Kidney epithelial cell (primary cell): Measurements from ENCODE around the gene MSANTD2. TPM values are rescaled to one million over a fixed set of nuclear protein-coding genes. Genes with fewer than 3 reads are reported as not detected.

ENCODE experiments used
- DNase-seq: peaks from one replicate; pipeline ENCODE4 v3.0.0-alpha.2; 2010; ENCODE audit warnings: low read depth
- H3K27me3 ChIP-seq: 2 replicates; pipeline ENCODE4 v1.6.0; 2011; ENCODE audit warnings: low read length; ENCODE audit not compliant: control insufficient read depth, insufficient read depth
- H3K36me3 ChIP-seq: 2 replicates; pipeline ENCODE4 v1.5.1; 2011; ENCODE audit warnings: low read length; ENCODE audit not compliant: control insufficient read depth, insufficient read depth
- H3K4me3 ChIP-seq: 2 replicates; pipeline ENCODE4 v1.5.1; 2011; ENCODE audit warnings: low read depth, mild to moderate bottlenecking, control low read depth, low read length
- total RNA-seq: library from RNA; depleted of rRNA; stranded (reverse); fragments of >200 nt; gene quantifications from 2 replicates; pipeline ENCODE4 v1.2.3, GENCODE V29; 2015
- TF ChIP-seq, protein P1 (sequence below): IDR thresholded peaks from 2 replicates; pipeline ENCODE4 v1.5.1; 2011; ENCODE audit warnings: mild to moderate bottlenecking, moderate library complexity, low read length, control low read depth, inconsistent platforms; ENCODE audit not compliant: insufficient read depth, poor library complexity, severe bottlenecking

MSANTD2 gene
- total RNA-seq, 1 donor from 2014 or later, result 16.0 TPM

DNA sequence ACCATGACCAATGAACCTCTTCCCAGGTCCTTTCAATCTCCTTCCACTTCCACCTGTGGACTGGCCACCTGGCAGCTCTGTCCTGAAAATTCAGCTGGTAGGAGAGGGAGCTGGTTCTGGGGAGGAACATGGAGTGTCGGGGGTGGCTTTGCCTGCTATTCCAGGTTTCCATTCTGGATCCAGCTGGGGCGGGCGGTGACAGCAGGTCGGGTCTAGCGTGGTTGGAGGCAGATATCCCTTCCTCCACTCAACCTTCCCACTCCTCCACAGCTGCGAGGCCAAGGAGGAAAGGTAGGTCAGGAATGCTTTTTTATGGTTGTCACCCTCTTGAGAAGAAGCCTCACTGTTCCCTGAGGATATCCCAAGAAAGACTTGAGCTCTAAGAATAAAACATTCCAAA lies 57.2 kb downstream of the MSANTD2 start:
- TF ChIP-seq, protein P1, sequence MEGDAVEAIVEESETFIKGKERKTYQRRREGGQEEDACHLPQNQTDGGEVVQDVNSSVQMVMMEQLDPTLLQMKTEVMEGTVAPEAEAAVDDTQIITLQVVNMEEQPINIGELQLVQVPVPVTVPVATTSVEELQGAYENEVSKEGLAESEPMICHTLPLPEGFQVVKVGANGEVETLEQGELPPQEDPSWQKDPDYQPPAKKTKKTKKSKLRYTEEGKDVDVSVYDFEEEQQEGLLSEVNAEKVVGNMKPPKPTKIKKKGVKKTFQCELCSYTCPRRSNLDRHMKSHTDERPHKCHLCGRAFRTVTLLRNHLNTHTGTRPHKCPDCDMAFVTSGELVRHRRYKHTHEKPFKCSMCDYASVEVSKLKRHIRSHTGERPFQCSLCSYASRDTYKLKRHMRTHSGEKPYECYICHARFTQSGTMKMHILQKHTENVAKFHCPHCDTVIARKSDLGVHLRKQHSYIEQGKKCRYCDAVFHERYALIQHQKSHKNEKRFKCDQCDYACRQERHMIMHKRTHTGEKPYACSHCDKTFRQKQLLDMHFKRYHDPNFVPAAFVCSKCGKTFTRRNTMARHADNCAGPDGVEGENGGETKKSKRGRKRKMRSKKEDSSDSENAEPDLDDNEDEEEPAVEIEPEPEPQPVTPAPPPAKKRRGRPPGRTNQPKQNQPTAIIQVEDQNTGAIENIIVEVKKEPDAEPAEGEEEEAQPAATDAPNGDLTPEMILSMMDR, result no peak

DNA sequence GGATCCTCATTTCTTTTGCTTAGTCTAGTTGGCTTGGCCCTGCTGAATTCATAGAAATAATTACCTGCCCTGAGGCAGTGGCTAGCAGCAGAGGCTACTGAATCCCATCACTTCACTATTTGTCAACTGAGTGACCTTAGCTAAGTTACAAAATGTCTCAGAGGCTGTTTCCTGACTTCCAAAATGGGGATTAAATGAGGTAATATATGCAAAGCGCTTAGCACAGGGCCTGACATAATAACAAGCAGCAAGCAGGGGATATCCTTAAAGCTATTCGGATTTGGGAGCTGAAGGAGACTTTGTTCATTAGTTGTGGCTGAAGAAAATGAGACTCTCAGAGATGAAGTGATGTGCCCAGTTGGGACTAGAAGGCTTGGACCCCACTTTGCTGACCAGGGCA lies 57.7 kb downstream of the MSANTD2 start:
- DNase-seq, result no peak
- Histone ChIP-seq H3K36me3 (no peaks in the 10 kb centered on the region), H3K27me3 (peaks cover 37% of the 10 kb centered on the region), H3K4me3 (no peak overlapping the region)
- TF ChIP-seq, protein P1, result no peak

More for the DNA sequence above, 57.2 kb downstream of the MSANTD2 start:
- no peak for DNase-seq
- H3K4me3 ChIP-seq, result no peak overlapping the region
- H3K27me3 ChIP-seq, result peaks cover 32% of the 10 kb centered on the region
- H3K36me3 ChIP-seq, result no peaks in the 10 kb centered on the region

DNA sequence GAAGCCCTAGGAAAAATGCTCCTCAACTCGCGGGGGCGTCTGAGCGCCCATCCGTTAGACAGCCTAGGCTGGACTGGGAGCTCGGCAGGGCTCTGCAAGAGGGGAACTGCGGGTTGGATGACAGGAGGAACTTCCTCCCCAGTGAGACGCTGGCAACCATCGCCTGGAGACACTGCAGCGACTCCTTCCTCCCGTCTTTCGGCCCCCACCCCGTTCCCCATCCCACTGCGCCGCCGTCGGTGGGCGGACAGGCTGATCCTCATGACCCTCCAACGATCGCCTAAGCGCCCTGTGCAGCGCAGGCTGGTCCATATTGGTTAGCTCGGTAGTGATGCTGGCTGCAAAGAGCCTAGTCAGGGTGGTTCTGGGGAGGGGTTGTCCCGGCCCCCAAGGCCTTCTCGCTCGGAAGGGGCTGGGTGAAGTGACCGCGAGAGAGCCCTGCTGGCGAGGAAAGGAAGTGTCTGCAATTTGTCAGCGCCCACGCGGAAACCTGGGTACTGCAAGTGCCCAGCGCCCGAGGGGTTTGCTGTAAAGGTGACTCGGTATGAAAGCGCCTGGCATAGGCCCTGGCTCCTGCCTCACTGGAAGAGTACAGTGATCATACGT lies 59.8 kb downstream of the MSANTD2 start:
- TF ChIP-seq, protein P1, result peak; percentile 48
- DNase-seq, result no peak
- peak overlapping the region; percentile 44 for H3K4me3 ChIP-seq
- peaks cover 39% of the 10 kb centered on the region for H3K27me3 ChIP-seq
- no peaks in the 10 kb centered on the region for H3K36me3 ChIP-seq

DNA sequence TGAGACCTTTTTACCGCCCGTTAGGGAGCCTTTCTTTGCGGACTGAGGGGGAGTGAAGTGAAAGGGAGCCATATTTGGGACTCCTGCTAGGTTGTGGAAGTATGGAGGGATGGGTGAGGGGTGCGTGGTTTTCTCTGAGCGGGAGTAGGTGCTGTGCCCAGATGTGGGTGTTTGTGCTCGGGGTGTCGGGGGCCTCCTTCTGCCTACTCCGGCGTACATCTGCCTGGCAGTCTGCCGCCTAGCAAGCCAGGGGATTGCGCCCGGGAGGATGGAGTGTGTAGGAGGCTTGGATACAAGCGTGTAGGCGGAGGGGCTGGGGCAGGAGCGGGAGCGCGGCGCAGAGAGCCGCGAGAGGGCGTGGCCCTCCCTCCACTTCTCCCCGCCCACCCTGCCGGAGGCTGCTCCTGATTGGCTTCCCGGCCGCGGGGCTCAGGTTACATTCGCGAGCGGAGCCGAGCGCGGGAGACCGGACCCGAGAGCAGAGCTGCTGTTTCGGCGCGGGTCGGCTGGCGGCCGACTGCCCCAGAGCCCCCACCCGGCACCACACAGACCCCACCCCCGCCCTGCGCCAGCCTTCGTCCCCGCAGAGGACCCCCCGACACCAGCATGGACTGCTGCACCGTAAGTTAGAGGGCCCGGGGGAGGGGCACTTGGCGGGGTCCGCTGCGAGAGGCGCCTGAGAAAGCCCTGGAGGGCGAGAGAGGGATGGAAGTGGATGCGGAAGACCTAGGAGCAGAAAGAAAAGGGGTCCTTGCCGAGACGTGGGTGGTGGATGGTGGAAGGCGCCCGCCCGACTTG lies 60.5 kb downstream of the MSANTD2 start, which contains the start of gene NRGN:
Gene NRGN, plus strand, starts transcription at position 464 of the 798 bp plus-strand sequence. Its CDS starts 143 bp downstream, at position 607.
- no peaks in the 10 kb centered on the region for H3K36me3 ChIP-seq
- no peak for DNase-seq
- peaks cover 32% of the 10 kb centered on the region for H3K27me3 ChIP-seq
- H3K4me3 ChIP-seq, result peak within 1 kb of the TSS; percentile 44
- TF ChIP-seq, protein P1, result no peak

DNA sequence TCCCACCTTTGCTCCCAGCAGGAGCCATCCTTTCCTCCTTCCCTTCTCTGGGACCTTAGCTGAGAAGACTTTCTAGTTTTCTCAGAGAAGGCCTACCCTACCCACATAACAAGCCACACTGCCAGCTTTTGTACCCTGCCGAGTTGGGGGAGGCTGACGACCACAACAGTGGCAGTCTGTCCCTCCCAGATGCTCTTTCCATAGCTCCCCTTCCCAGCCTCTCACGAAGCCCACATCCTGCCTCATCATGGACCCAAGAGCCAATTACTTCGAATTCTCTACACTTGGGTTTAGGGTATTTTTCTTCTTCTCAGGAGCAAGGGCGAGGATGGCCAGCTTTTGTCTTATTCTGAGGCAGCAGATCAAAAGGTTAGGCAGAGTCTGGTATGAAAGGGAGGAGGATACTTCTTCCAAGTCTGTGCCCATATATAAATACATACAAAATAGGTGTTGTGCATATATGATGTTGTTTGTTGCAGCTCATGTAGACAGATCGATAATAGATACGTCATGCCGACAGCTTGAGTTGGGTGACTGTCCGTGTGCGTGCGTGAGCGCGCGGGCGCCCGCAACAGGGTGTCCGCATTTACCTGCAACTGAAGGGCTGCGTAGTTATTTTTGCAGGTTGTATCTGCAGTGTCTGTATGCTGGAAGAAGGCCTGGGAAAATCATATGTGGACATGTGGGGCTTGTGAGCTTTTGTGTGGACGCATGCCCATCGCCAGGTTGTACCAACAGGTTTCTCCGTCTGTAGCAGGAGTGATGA lies 61.3 kb downstream of the MSANTD2 start:
- Histone ChIP-seq H3K4me3 (peak overlapping the region; percentile 35), H3K27me3 (peaks cover 35% of the 10 kb centered on the region)
- TF ChIP-seq, protein P1, result no peak

More for the DNA sequence above, 61.3 kb downstream of the MSANTD2 start:
- H3K36me3 ChIP-seq, result no peaks in the 10 kb centered on the region
- DNase-seq, result no peak
